Measurements from ENCODE around the gene FAM117B.
"Not testable (repeated sequence)": the region's sequence is repeated elsewhere in the genome, so short reads cannot be mapped to it uniquely, and the experiment has no call there.

Gene FAM117B

GRCh38 chr2:202700075-202700901, 65.5 kb downstream of the FAM117B start:
- no peak for DNase-seq (ENCODE audit: insufficient read length, low spot score)
- FAIRE-seq, result no peak

- DNase-seq (ENCODE audit: insufficient read length, low spot score) (no peak), FAIRE-seq (no peak)
These were observed 68.3 kb downstream of the FAM117B start for GRCh38 chr2:202703091-202703490.

- FAIRE-seq, result no peak
These were observed 69.5 kb downstream of the FAM117B start for GRCh38 chr2:202704248-202704647.

GRCh38 chr2:202705446-202706020, 70.8 kb downstream of the FAM117B start:
- DNase-seq (ENCODE audit: insufficient read length, low spot score), result no peak
- no peak for FAIRE-seq

More at GRCh38 chr2:202704248-202704647, 69.5 kb downstream of the FAM117B start:
- no peak for DNase-seq (ENCODE audit: insufficient read length, low spot score)

DNA sequence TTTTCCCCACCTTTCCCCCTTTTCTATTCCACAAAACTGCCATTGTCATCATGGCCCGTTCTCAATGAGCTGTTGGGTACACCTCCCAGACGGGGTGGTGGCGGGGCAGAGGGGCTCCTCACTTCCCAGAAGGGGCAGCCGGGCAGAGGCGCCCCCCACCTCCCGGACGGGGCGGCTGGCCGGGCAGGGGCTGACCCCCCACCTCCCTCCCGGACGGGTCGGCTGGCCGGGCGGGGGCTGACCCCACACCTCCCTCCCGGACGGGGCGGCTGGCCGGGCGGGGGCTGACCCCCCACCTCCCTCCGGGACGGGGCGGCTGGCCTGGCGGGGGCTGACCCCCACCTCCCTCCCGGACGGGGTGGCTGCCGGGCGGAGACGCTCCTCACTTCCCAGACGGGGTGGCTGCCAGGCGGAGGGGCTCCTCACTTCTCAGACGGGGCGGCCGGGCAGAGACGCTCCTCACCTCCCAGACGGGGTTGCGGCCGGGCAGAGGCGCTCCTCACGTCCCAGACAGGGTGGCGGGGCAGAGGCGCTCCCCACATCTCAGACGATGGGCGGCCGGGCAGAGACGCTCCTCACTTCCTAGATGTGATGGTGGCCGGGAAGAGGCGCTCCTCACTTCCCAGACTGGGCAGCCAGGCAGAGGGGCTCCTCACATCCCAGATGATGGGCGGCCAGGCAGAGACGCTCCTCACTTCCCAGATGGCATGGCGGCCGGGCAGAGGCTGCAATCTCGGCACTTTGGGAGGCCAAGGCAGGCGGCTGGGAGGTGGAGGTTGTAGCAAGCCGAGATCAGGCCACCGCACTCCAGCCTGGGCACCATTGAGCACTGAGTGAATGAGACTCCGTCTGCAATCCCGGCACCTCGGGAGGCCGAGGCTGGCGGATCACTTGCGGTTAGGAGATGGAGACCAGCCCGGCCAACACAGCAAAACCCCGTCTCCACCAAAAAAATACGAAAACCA, 80.5 kb downstream of the FAM117B start:
- DNase-seq (ENCODE audit: insufficient read length, low spot score); FAIRE-seq: not testable (repeated sequence)

DNA sequence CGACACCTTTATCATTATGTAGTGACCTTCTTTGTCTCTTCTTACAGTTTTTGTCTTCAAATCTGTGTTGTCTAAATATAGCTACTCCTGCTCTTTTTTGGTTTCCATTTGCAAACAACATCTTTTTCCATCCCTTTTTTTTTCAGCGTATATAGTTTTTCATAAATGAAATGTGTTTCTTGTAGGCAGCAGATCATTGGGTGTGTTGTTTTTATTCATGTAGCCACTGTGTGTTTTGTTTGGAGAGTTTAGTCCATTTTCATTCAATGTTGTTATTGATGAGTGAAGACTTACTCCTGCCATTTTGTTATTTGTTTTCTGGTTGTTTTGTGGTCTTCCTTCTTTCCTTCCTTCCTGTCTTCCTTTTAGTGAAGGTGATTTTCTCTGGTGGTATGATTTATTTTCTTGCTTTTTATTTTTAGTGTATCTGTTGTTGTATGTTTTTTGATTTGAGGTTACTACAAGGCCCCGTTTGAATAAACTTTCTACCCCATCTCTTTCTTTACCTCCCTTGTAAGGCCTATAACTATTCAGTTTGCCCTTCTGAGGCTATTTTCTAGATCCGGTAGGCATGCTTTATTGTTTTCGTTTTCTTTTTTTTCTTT, 81.4 kb downstream of the FAM117B start:
- DNase-seq (ENCODE audit: insufficient read length, low spot score), result no peak
- FAIRE-seq, result no peak

DNA sequence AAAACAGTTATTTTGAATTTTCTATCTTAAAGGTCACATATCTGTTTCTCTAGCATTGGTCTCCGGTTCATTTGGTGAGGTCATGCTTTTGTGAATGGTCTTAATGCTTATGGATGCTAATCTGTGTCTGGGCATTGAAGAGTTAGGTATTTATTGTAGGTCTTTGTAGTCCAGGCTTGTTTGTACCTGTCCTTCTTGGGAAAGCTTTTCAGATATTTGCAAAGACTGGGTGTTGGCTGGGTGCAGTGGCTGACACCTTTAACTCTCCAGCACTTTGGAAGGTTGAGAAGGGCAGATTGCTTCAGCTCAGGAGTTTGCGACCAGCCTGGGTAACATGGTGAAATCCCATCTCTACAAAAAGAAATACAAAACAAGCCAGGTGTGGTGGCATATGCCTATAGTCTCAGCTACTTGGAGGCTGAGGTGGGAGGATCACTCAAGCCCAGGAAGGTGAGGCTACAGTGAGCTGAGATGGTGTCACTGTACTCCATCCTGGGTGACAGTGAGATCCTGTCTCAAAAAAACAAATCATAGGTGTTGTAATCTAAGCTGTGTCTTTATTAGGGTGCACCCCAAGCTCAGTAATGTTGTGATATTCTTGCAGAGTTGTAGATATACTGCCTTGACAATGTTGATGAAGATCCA, 82.3 kb downstream of the FAM117B start:
- DNase-seq (ENCODE audit: insufficient read length, low spot score) (no peak), FAIRE-seq (no peak)

GRCh38 chr2:202717598-202718310, 83.0 kb downstream of the FAM117B start:
- FAIRE-seq (no peak), DNase-seq (ENCODE audit: insufficient read length, low spot score) (no peak)

GRCh38 chr2:202718614-202719013, 83.8 kb downstream of the FAM117B start:
- peak; percentile 83 for FAIRE-seq
- DNase-seq (ENCODE audit: insufficient read length, low spot score), result peak; percentile 82

DNA sequence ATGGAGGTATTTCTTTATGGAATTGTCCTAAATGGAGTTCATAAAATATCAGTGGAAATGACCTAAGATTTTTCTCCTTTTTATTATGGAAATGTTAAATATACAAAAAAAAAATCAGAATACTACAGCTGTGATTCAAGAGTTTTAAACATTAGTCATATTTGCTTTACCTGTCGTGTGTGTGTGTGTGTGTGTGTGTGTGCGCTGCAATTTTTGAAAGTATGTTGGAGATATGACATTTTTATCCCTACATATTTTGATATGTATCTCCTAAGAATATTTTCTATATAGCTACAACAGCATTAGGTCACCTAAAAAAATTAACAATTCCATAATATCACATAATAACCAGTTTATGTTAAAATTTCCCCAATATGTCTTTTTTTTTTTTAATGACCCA, 85.5 kb downstream of the FAM117B start:
- DNase-seq (ENCODE audit: insufficient read length, low spot score) (no peak), FAIRE-seq (no peak)

- DNase-seq (ENCODE audit: insufficient read length, low spot score) (no peak), FAIRE-seq (no peak)
These were observed 86.9 kb downstream of the FAM117B start for GRCh38 chr2:202721621-202722020.

DNA sequence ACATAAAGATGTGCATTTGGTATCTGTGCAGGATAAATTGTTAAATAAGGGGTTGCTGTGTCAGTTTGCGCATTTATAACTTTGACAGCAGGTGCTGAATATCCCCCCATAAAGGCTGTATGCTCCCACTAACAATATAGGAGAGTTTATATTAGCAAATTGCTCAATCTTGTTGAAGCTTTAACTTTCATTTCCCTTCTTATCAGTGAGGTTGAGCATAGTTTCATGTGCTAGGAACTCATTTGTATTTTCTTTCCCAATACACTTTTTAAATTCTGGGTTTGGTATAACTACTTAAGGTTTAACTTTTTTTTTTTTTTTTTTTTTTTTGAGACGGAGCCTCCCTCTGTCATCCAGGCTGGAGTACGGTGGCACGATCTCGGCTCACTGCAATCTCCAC, 89.0 kb downstream of the FAM117B start:
- FAIRE-seq (no peak), DNase-seq (ENCODE audit: insufficient read length, low spot score) (no peak)

DNA sequence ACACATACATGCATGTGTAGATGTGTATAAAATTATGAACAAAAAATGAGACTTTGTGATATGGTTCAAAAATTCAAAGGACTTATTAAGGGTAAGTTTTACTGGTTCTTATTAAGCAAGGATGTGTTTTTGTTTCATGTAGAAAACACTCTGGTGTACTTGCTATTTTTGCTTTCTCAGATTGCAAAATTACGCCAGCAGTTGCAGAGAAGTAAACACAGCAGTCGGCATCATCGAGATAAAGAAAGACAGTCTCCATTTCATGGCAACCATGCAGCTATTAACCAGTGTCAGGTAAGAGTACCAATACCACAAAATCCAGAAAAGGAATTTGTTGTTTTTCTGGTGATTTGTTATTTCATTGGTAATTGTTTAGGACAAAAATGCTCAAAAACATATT, 91.3 kb downstream of the FAM117B start:
- FAIRE-seq, result no peak
- no peak for DNase-seq (ENCODE audit: insufficient read length, low spot score)

- DNase-seq (ENCODE audit: insufficient read length, low spot score) (no peak), FAIRE-seq (no peak)
These were observed 102.1 kb downstream of the FAM117B start for GRCh38 chr2:202736826-202737225.

DNA sequence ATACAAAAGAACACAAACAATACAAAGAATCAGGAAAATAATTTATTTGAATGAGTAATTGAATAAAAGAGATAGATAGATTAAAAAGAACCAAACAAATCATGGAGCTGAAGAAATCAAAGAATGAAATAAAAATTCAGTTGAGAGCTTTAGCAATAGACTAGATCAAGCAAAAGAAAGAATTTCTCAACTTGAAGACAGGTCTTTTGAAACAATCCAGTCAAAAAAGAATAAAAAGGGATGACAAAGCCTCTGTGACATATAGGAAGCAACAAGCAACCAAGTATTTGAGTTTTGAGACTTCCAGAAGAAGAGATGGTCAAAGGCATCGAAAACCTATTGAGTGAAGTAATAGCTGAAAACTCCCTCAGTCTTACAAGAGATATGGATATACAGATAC, 108.8 kb downstream of the FAM117B start:
- FAIRE-seq, result no peak
- no peak for DNase-seq (ENCODE audit: insufficient read length, low spot score)

DNA sequence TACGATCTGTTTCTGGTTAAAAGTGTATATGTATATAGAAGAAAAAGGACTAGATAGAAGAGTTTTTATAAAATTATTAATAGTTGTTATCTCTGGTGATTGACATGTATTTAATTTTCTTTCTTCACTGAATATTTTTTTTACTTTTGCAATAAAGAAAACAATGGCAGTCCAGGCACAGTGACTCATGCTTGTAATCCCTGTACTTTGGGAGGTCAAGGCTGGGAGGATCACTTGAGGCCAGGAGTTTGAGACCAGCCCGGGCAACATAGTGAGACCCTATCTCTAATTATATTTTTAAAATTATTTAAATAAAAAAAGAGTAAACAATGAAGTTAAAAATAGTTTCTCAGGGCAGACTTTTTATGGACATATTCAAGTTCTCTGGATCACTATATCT, 114.7 kb downstream of the FAM117B start:
- no peak for FAIRE-seq
- no peak for DNase-seq (ENCODE audit: insufficient read length, low spot score)

GRCh38 chr2:202750763-202751427, 116.1 kb downstream of the FAM117B start:
- no peak for FAIRE-seq
- DNase-seq (ENCODE audit: insufficient read length, low spot score), result no peak

GRCh38 chr2:202752071-202752470, 117.3 kb downstream of the FAM117B start:
- FAIRE-seq, result no peak

GRCh38 chr2:202754936-202755335, 120.2 kb downstream of the FAM117B start:
- FAIRE-seq (no peak), DNase-seq (ENCODE audit: insufficient read length, low spot score) (no peak)

More at GRCh38 chr2:202752071-202752470, 117.3 kb downstream of the FAM117B start:
- DNase-seq (ENCODE audit: insufficient read length, low spot score), result no peak
